ENCODE data around the gene KCNQ1.

KCNQ1 gene

GRCh38 chr11:2716376-2717095 is 271.7 kb downstream of the KCNQ1 start:
- no peak for DNase-seq (ENCODE audit: low read depth in 2 of 2)

GRCh38 chr11:2717561-2718325 is 272.9 kb downstream of the KCNQ1 start:
- no peak for DNase-seq (ENCODE audit: low read depth in 2 of 2)

GRCh38 chr11:2718817-2719438 is 274.1 kb downstream of the KCNQ1 start:
- DNase-seq (ENCODE audit: low read depth in 2 of 2): no peak

- DNase-seq (ENCODE audit: low read depth in 2 of 2): no peak
Observed at GRCh38 chr11:2719831-2720590, 275.2 kb downstream of the KCNQ1 start.

GRCh38 chr11:2721210-2721916 is 276.6 kb downstream of the KCNQ1 start:
- no peak for DNase-seq (ENCODE audit: low read depth in 2 of 2)

- DNase-seq (ENCODE audit: low read depth in 2 of 2): no peak
Observed at GRCh38 chr11:2722955-2723354, 278.1 kb downstream of the KCNQ1 start.

GRCh38 chr11:2724104-2724503 is 279.3 kb downstream of the KCNQ1 start:
- DNase-seq (ENCODE audit: low read depth in 2 of 2): no peak

GRCh38 chr11:2724653-2725367 is 280.0 kb downstream of the KCNQ1 start:
- no peak for DNase-seq (ENCODE audit: low read depth in 2 of 2)

GRCh38 chr11:2725368-2726300 is 280.8 kb downstream of the KCNQ1 start:
- DNase-seq (ENCODE audit: low read depth in 2 of 2): peak; percentile 31 to 53

- no peak for DNase-seq (ENCODE audit: low read depth in 2 of 2)
Observed at GRCh38 chr11:2726964-2727363, 282.2 kb downstream of the KCNQ1 start.

GRCh38 chr11:2728128-2728662 is 283.4 kb downstream of the KCNQ1 start:
- DNase-seq (ENCODE audit: low read depth in 2 of 2): no peak

- no peak for DNase-seq (ENCODE audit: low read depth in 2 of 2)
Observed at GRCh38 chr11:2728663-2729332, 284.0 kb downstream of the KCNQ1 start.

- DNase-seq (ENCODE audit: low read depth in 2 of 2): no peak
Observed at GRCh38 chr11:2729841-2730240, 285.0 kb downstream of the KCNQ1 start.

- no peak for DNase-seq (ENCODE audit: low read depth in 2 of 2)
Observed at GRCh38 chr11:2730272-2731129, 285.7 kb downstream of the KCNQ1 start.

- DNase-seq (ENCODE audit: low read depth in 2 of 2): no peak
Observed at GRCh38 chr11:2731130-2732125, 286.6 kb downstream of the KCNQ1 start.

GRCh38 chr11:2732261-2732939 is 287.6 kb downstream of the KCNQ1 start:
- no peak for DNase-seq (ENCODE audit: low read depth in 2 of 2)
